SU-DHL-6 (cell line): ENCODE data around the gene CD70.
"Not testable (repeated sequence)": the region's sequence is repeated elsewhere in the genome, so short reads cannot be mapped to it uniquely, and the experiment has no call there.

Experiments
- H2AFZ ChIP-seq: fragments of 200-600 bp; sonication (generic); 2 replicates; pipeline ENCODE4 v1.6.1; 2014; ENCODE audit warnings: low read depth, mild to moderate bottlenecking, moderate library complexity, mixed read lengths, antibody characterized with exemption, low read length; ENCODE audit not compliant: severe bottlenecking
- H3F3A ChIP-seq: fragments of 200-600 bp; shearing (Covaris generic); 2 replicates; pipeline ENCODE4 v1.6.0; 2016; ENCODE audit warnings: antibody characterized with exemption, mild to moderate bottlenecking; ENCODE audit not compliant: insufficient read depth
- H3K27ac ChIP-seq: fragments of 200-600 bp; sonication (generic); 2 replicates; pipeline ENCODE4 v1.5.1; 2016; ENCODE audit warnings: low read depth, mild to moderate bottlenecking, low read length, moderate library complexity, mixed read lengths
- H3K27me3 ChIP-seq: fragments of 200-600 bp; sonication (generic), shearing (Covaris generic); 2 replicates; pipeline ENCODE4 v1.6.0; 2014; ENCODE audit warnings: mild to moderate bottlenecking, low read length
- H3K36me3 ChIP-seq: fragments of 200-600 bp; sonication (generic); 2 replicates; pipeline ENCODE4 v1.6.1; 2014; ENCODE audit warnings: mild to moderate bottlenecking, low read length, mixed read lengths
- H3K4me2 ChIP-seq: fragments of 300-600, 200-600 bp; shearing (Covaris generic), sonication (generic); 2 replicates; pipeline ENCODE4 v1.6.0; 2014; ENCODE audit warnings: low read length, low read depth, mild to moderate bottlenecking; ENCODE audit not compliant: poor library complexity, severe bottlenecking
- H3K4me3 ChIP-seq: fragments of 200-600 bp; sonication (generic); 2 replicates; pipeline ENCODE4 v1.5.1; 2014; ENCODE audit warnings: antibody characterized with exemption, low read length, mild to moderate bottlenecking, mixed read lengths; ENCODE audit not compliant: insufficient read depth, poor library complexity, severe bottlenecking
- H3K79me2 ChIP-seq: fragments of 200-600 bp; sonication (generic); 2 replicates; pipeline ENCODE4 v1.6.1; 2014; ENCODE audit warnings: mild to moderate bottlenecking, low read length, moderate library complexity; ENCODE audit not compliant: insufficient read depth
- H3K9ac ChIP-seq: fragments of 200-600 bp; sonication (generic); 2 replicates; pipeline ENCODE4 v1.7.0; 2014; ENCODE audit warnings: mild to moderate bottlenecking, low read length
- H3K9me2 ChIP-seq: fragments of 200-600 bp; sonication (generic); replicated peaks from 2 replicates; pipeline ENCODE4 v1.6.1; 2014; ENCODE audit warnings: low read length; ENCODE audit not compliant: insufficient read depth
- H3K9me3 ChIP-seq: fragments of 200-600 bp; sonication (generic); 2 replicates; pipeline ENCODE4 v1.6.1; 2014; ENCODE audit warnings: low read length, mixed read lengths; ENCODE audit not compliant: insufficient read depth
- H4K20me1 ChIP-seq: fragments of 200-600 bp; sonication (generic); 2 replicates; pipeline ENCODE4 v1.6.1; 2014; ENCODE audit warnings: low read depth, mild to moderate bottlenecking, antibody characterized with exemption, low read length, moderate library complexity, mixed read lengths
- CTCF ChIP-seq: fragments of 200-600 bp; sonication (generic); IDR thresholded peaks from one replicate; pipeline ENCODE4 v1.5.1; 2017; ENCODE audit warnings: antibody characterized with exemption, mild to moderate bottlenecking, low read length, moderate library complexity; ENCODE audit not compliant: insufficient read depth, poor library complexity, severe bottlenecking
- EZH2phosphoT487 ChIP-seq: fragments of 200-600 bp; sonication (generic), shearing (Covaris generic); conservative IDR thresholded peaks from 2 replicates; pipeline ENCODE4 v1.6.1; 2018; ENCODE audit warnings: mild to moderate bottlenecking, antibody characterized with exemption, low read length, moderate library complexity, mixed read lengths

Gene CD70

GRCh38 chr19:6608940-6609339 is 18.0 kb upstream of the CD70 start:
- H2AFZ ChIP-seq, result no peak overlapping the region
- no peak overlapping the region for H3K9ac ChIP-seq
- H3K27me3 ChIP-seq, result no peaks in the 10 kb centered on the region
- peaks cover 3% of the 10 kb centered on the region; the same call in 1 of the 2 replicates for H3F3A ChIP-seq
- no peaks in the 10 kb centered on the region for H3K9me2 ChIP-seq
- no peak overlapping the region for H3K4me3 ChIP-seq
- H3K36me3 ChIP-seq, result no peaks in the 10 kb centered on the region
- no peaks in the 10 kb centered on the region for H3K9me3 ChIP-seq
- no peak overlapping the region for H3K27ac ChIP-seq
- H3K79me2 ChIP-seq, result no peaks in the 10 kb centered on the region
- no peak overlapping the region for H3K4me2 ChIP-seq
- TF ChIP-seq CTCF, result no peak
- no peak for TF ChIP-seq EZH2phosphoT487
- H4K20me1 ChIP-seq, result no peaks in the 10 kb centered on the region

GRCh38 chr19:6608146-6608545 is 17.2 kb upstream of the CD70 start:
- H4K20me1 ChIP-seq, H3K36me3 ChIP-seq, H3K4me2 ChIP-seq, H3K79me2 ChIP-seq, H3K9ac ChIP-seq, H3K27ac ChIP-seq, H3K4me3 ChIP-seq, H3K27me3 ChIP-seq, H2AFZ ChIP-seq, H3K9me3 ChIP-seq, H3K9me2 ChIP-seq, H3F3A ChIP-seq: not testable (repeated sequence)

- not testable (repeated sequence) for H3K9ac ChIP-seq, H4K20me1 ChIP-seq, H3K9me2 ChIP-seq, H3K27me3 ChIP-seq, H3K9me3 ChIP-seq, H3K4me3 ChIP-seq, H3K36me3 ChIP-seq, H3K27ac ChIP-seq, H2AFZ ChIP-seq, H3K79me2 ChIP-seq, H3K4me2 ChIP-seq, H3F3A ChIP-seq
Measured at GRCh38 chr19:6606276-6607070, 15.5 kb upstream of the CD70 start.

GRCh38 chr19:6604906-6605305 is 14.0 kb upstream of the CD70 start:
- H3K9me2 ChIP-seq, result no peaks in the 10 kb centered on the region
- TF ChIP-seq EZH2phosphoT487 (no peak), CTCF (no peak)

More at GRCh38 chr19:6604906-6605305, 14.0 kb upstream of the CD70 start:
- Histone ChIP-seq H3K4me2 (no peak overlapping the region), H2AFZ (peak overlapping the region; percentile 73), H3K36me3 (no peaks in the 10 kb centered on the region), H3F3A (peaks cover 3% of the 10 kb centered on the region; the same call in 1 of the 2 replicates), H3K9ac (no peak overlapping the region), H3K79me2 (no peaks in the 10 kb centered on the region), H4K20me1 (no peaks in the 10 kb centered on the region), H3K27ac (peak overlapping the region; percentile 29; the same call in 1 of the 2 replicates), H3K27me3 (no peaks in the 10 kb centered on the region), H3K9me3 (no peaks in the 10 kb centered on the region), H3K4me3 (no peak overlapping the region)
